GM12864 (cell line): ENCODE data around the gene EIF4EBP3.
A peak's percentile ranks its signal among the peaks of the same experiment; 100 is the strongest.

Experiments
- DNase-seq: peaks from one replicate; pipeline ENCODE4 v3.0.0-alpha.2; 2011; ENCODE audit warnings: low read depth
- H3K4me3 ChIP-seq: 2 replicates; pipeline ENCODE4 v1.5.1; 2011; ENCODE audit warnings: mild to moderate bottlenecking, low read depth, low read length, control low read depth
- TF ChIP-seq, protein P1 (sequence below): IDR thresholded peaks from 2 replicates; pipeline ENCODE4 v1.5.1; 2011; ENCODE audit warnings: low read depth, mild to moderate bottlenecking, moderate library complexity, low read length, control low read depth, inconsistent platforms; ENCODE audit errors: missing control alignments

Gene EIF4EBP3

DNA sequence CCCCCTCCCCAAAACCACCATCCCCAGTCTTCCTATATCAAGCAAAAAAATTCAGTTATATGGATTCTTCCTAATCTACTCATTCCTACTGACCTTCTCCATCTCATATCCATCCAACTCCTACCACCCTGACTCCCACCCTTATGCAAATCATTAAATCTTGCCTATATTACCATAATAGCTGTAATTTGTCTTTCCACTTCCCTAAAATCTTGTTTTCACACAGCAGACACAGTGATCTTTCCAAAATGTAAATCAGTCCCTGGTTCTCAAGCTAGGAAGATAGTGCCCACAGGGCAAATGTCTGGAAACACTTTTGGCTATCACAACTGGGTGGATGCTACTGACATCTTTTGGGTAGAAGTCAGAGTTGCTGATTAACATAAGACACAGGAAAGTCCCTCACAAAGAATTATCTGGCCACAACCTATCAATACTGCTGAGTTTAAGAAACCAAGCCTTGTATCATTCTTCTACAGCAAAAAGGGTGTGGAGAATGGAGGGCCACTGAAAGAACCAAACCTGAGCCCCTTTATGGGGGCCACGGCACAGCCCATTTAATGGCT, 8.4 kb downstream of the EIF4EBP3 start:
- TF ChIP-seq, protein P1, sequence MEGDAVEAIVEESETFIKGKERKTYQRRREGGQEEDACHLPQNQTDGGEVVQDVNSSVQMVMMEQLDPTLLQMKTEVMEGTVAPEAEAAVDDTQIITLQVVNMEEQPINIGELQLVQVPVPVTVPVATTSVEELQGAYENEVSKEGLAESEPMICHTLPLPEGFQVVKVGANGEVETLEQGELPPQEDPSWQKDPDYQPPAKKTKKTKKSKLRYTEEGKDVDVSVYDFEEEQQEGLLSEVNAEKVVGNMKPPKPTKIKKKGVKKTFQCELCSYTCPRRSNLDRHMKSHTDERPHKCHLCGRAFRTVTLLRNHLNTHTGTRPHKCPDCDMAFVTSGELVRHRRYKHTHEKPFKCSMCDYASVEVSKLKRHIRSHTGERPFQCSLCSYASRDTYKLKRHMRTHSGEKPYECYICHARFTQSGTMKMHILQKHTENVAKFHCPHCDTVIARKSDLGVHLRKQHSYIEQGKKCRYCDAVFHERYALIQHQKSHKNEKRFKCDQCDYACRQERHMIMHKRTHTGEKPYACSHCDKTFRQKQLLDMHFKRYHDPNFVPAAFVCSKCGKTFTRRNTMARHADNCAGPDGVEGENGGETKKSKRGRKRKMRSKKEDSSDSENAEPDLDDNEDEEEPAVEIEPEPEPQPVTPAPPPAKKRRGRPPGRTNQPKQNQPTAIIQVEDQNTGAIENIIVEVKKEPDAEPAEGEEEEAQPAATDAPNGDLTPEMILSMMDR = no peak
- DNase-seq = no peak
- peak overlapping the region; percentile 68 for H3K4me3 ChIP-seq

DNA sequence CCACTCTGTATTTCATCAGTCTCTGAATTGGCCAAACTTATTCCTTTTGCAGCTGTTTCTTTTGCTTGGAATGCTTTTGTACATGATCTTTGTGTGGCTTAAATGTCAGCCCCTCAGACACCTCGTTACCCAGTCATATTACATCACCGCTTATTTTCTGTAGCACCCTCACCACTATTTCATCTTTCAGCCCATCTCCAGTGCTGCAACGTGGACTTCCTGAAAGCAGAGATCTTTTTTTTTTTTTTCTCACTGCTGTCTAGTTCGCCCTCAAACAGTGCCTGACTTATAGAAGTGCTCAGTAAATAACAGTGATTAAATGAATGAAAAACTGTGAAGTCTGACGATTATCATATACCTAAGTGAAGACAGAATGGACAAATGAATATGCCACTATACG, 9.0 kb downstream of the EIF4EBP3 start:
- peak overlapping the region; percentile 68 for H3K4me3 ChIP-seq
- no peak for DNase-seq
- TF ChIP-seq, protein P1 = no peak

DNA sequence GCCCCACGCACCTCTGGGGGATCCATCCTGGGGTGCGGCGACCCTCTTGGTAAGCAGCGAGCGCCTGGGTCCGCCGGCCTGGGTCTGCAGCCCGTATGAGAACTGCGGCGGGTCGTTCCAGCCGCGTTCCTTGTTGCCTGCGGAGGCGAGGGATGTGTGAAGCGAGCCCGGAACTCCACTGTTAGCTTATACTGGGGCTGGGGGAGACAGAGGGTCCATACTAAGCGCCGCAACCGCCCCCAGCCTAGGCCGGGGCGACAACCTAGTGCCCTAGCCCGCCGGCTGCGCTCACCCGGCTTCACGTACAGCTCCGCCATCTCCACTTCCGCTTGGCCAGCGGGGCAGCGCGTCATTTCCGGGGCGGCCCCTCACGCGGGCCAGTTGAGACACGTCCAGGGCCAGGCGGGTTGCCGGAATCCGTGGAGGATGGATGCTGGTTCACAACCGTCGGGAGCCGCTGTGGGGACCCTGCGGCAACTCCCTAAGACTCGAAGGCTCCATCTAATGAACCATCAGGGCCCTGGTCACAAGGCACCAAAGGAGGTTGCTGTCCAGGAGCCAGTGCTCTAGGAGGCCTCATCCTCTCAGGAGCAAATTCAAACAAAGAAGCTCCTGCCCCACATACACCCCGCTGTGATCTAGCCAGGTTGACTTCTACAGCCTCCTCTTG, 9.8 kb downstream of the EIF4EBP3 start, which contains the start of gene SRA1:
Gene SRA1, minus strand, starts transcription at position 338 of the 670 bp plus-strand sequence. Its CDS starts 21 bp downstream, at position 317.
- peak within 1 kb of the TSS; percentile 68 for H3K4me3 ChIP-seq
- peak; percentile 60 for DNase-seq
- TF ChIP-seq, protein P1 = no peak

DNA sequence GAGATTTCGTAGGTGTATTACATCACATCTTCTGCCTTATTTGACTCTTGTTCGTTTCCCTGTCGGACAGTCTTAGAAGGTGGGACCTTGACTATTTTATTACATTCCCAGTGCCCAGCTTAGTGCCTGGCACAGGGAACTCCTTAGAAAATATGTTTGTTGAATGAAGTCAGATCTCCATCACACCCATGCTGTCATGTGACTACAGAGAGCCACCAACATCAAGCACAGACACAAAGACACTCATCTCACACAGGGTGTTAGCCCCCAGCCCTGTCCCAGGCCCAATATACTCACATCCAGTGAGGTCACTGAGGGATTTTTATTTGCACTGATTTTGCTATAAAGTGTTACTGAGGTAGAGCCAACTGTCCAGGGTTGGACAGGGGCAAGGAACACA, 10.5 kb downstream of the EIF4EBP3 start:
- no peak overlapping the region; the same call in 1 of the 2 replicates for H3K4me3 ChIP-seq
- TF ChIP-seq, protein P1 = no peak
- no peak for DNase-seq

DNA sequence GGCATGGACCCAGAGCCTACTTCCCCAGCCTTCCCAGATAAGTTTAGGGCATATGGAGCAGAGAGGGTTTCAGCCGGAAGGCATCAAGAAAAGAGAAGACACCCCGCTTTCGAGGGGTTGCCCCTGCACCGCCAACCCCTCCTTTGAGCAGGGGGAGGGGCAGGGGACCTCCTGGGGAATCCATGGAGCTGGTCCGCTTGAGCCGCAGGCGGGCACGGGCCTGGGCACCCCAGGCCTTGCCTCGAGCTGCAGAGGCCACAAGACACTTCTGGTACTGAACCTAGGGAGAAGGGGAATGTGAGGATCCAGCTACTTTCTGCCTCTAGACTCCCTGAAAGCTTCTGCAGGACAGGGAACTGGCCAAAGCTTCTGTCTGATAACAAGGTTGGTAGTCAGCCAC, 11.1 kb downstream of the EIF4EBP3 start:
- DNase-seq = no peak
- TF ChIP-seq, protein P1 = no peak
- no peak overlapping the region for H3K4me3 ChIP-seq

DNA sequence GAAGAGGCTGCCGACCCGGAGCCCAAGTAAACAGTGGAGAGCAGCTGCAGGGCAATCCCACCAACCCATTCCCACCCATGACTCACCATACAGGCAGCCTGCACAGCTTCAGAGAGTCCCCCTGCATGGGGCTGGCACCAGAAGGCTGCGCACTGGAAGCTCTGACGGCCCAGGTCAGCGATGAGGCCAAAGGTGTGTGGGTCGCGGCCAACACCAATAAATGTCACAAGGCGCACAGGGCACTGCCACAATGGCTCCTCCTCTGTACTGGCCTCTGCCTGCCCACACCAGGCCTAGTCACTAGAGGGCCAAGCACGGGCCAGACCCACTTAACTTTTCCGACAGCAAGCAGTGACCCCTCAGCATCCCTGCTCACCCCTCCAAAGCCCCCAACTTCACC, 12.8 kb downstream of the EIF4EBP3 start:
- no peak overlapping the region for H3K4me3 ChIP-seq
- TF ChIP-seq, protein P1 = no peak
- DNase-seq = no peak
